ENCODE measurements around the gene CHRNB4. TPM values are rescaled to one million over a fixed set of nuclear protein-coding genes. Genes with fewer than 3 reads are reported as not detected.

Gene CHRNB4
- total and polyA plus RNA-seq, 2 donors (not counting 3 experiments of a cell fraction or from before 2014, with no cell fraction given) = 0.08 TPM; not detected in 1

- Histone ChIP-seq H3K4me2 (ENCODE audit: insufficient read depth, low read length) (no peak overlapping the region), H3K4me3 (replicated peaks in 1 of 3; ENCODE audit: insufficient read depth in 1 of 3, low read depth in 1 of 3, low read length in 3 of 3) (no peak overlapping the region), H3K9ac (replicated peaks; ENCODE audit: extremely low read depth, insufficient read depth, low read length) (no peak overlapping the region), H3K9me3 (replicated peaks; ENCODE audit: control insufficient read depth, insufficient read depth, low read length) (no peaks in the 10 kb centered on the region), H2AFZ (ENCODE audit: low read depth, low read length) (no peak overlapping the region), H3K9me1 (replicated peaks; ENCODE audit: control insufficient read depth, extremely low read depth, insufficient read depth, low read length) (no peaks in the 10 kb centered on the region), H4K20me1 (replicated peaks; ENCODE audit: control insufficient read depth, extremely low read depth, insufficient read depth, low read length) (no peaks in the 10 kb centered on the region), H3K36me3 (ENCODE audit: control insufficient read depth in 2 of 2, extremely low read depth in 1 of 2, insufficient read depth in 2 of 2, low read length in 2 of 2) (no peaks in the 10 kb centered on the region), H3K4me1 (ENCODE audit: control insufficient read depth, extremely low read depth, insufficient read depth, low read length) (no peaks in the 10 kb centered on the region), H3K79me2 (ENCODE audit: control insufficient read depth, insufficient read depth, low read length) (no peaks in the 10 kb centered on the region), H3K27me3 (ENCODE audit: control insufficient read depth in 2 of 2, insufficient read depth in 2 of 2, low read length in 2 of 2) (peaks cover 5 to 9% of the 10 kb centered on the region in 2 experiments), H3K27ac (ENCODE audit: insufficient read depth, low read depth, low read length) (no peak overlapping the region)
- ChIA-PET CTCF (interaction anchor here (1.1 to 1.3 kb wide), 4 partner anchors 8 to 109 kb away, joined by 3 to 6 read pairs (median 4); no protein-coding TSS in a partner anchor), POLR2A (no interaction called here)
- intact Hi-C loops (cut with micrococcal nuclease) (no loop called here), dilution Hi-C loops (cut with MboI; ENCODE audit: extremely low pct_ligation_motif_present, low sequenced_read_pairs) (no loop called here)
- TF ChIP-seq EZH2 (IDR thresholded peaks at IDR 0.05; ENCODE audit: borderline replicate concordance, low read depth, low read length, severe bottlenecking) (no peak), JUN (IDR thresholded peaks at IDR 0.05; ENCODE audit: borderline replicate concordance, insufficient read depth, insufficient read length, low read depth) (no peak), CTCF (IDR thresholded peaks at IDR 0.05; ENCODE audit: extremely low read depth in 1 of 2, insufficient read depth in 1 of 2, low read depth in 1 of 2, low read length in 2 of 2) (no peak), FOS (IDR thresholded peaks at IDR 0.05; ENCODE audit: borderline replicate concordance, insufficient read depth, low read length) (no peak), MAX (IDR thresholded peaks at IDR 0.05; ENCODE audit: insufficient read depth, insufficient read length) (no peak), POLR2A (IDR thresholded peaks at IDR 0.05; ENCODE audit: low read depth, low read length) (no peak), POLR2AphosphoS5 (IDR thresholded peaks at IDR 0.05; ENCODE audit: insufficient read depth, low read depth, low read length) (no peak), MYC (IDR thresholded peaks at IDR 0.05; ENCODE audit: low read depth, low read length) (no peak), GATA2 (IDR thresholded peaks at IDR 0.05; ENCODE audit: insufficient read depth, insufficient read length, low read depth, low read length) (no peak)
- BruUV-seq (replicated peaks) = no TSS peak
- FAIRE-seq = no peak
- no peak for DNase-seq (ENCODE audit: low read depth, low spot score)
Observed at GRCh38 chr15:78630886-78631633, 9.9 kb downstream of the CHRNB4 start.

All from endothelial cell of umbilical vein (primary cell).